NT2/D1 (cell line): Measurements from ENCODE around the gene TBC1D32.

Source experiments
- YY1 ChIP-seq: IDR thresholded peaks from 2 replicates; pipeline ENCODE4 v1.6.1; 2011; ENCODE audit not compliant: insufficient read length, insufficient read depth
- ZNF274 ChIP-seq: IDR thresholded peaks from 2 replicates; pipeline ENCODE4 v1.6.1; 2011; ENCODE audit warnings: mild to moderate bottlenecking, low read depth, low read length

DNA sequence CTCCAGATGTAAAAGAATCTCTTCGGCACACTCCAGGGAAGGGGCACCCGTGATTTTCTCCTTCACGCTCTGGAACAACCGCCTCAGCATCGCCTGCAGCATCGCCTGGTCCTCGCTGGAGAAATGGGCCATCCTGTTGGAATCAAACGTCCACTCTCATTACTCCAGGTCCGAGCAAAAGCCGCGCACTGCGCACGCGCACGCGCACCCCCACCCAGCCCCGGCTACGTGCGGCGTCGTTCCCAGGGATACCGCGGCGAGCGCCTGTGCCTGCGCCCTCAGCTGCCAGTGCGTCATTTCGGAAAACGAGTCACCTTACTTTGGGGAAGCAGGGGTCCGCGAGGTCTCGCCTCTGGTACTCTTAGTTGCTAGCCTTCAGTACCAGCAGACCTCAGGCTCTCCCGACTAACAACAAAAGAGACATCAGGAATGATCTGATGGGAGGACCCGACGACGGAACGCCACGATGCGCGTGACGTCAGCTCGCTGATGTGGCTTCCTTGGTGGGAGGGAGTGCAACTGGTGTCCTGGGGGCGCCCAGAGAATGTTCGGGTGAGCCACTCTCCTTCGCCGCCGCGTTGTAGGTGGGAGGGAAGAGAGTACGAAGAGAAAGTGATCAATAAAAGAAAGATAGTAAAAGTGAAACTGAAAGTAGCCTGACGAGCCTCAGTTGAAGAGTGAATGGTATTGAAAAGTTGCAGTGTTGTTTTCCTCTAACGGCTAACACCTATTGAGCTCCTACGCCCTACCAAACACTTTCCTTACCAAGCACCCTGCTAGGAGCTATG, at the start of gene TBC1D32:
- no peak for TF ChIP-seq YY1
- TF ChIP-seq ZNF274: no peak
